GM18526 (cell line): ENCODE measurements around the gene CDYL.

Experiments
- POLR2A ChIP-seq: IDR thresholded peaks from 3 replicates; pipeline ENCODE4 v1.6.1; 2011; ENCODE audit not compliant: insufficient read length; ENCODE audit errors: extremely low read depth

CDYL gene

GRCh38 chr6:4849226-4850022 is 73.2 kb downstream of the CDYL start:
- no peak for TF ChIP-seq POLR2A

- no peak for TF ChIP-seq POLR2A
These were observed 74.8 kb downstream of the CDYL start for GRCh38 chr6:4851035-4851434.

- no peak for TF ChIP-seq POLR2A
These were observed 76.7 kb downstream of the CDYL start for GRCh38 chr6:4852938-4853337.

GRCh38 chr6:4853349-4853748 is 77.1 kb downstream of the CDYL start:
- no peak for TF ChIP-seq POLR2A

- TF ChIP-seq POLR2A: no peak
These were observed 77.7 kb downstream of the CDYL start for GRCh38 chr6:4853782-4854511.

- no peak for TF ChIP-seq POLR2A
These were observed 80.6 kb downstream of the CDYL start for GRCh38 chr6:4856785-4857184.

GRCh38 chr6:4858194-4859015 is 82.2 kb downstream of the CDYL start:
- TF ChIP-seq POLR2A: no peak

- no peak for TF ChIP-seq POLR2A
These were observed 84.2 kb downstream of the CDYL start for GRCh38 chr6:4860387-4860786.

- no peak for TF ChIP-seq POLR2A
These were observed 85.4 kb downstream of the CDYL start for GRCh38 chr6:4861564-4861963.

- TF ChIP-seq POLR2A: no peak
These were observed 88.3 kb downstream of the CDYL start for GRCh38 chr6:4864519-4864918.

- no peak for TF ChIP-seq POLR2A
These were observed 94.8 kb downstream of the CDYL start for GRCh38 chr6:4870821-4871494.

GRCh38 chr6:4871825-4872224 is 95.6 kb downstream of the CDYL start:
- TF ChIP-seq POLR2A: no peak

GRCh38 chr6:4872841-4873240 is 96.6 kb downstream of the CDYL start:
- no peak for TF ChIP-seq POLR2A

- no peak for TF ChIP-seq POLR2A
These were observed 97.7 kb downstream of the CDYL start for GRCh38 chr6:4873928-4874327.

- no peak for TF ChIP-seq POLR2A
These were observed 103.6 kb downstream of the CDYL start for GRCh38 chr6:4879741-4880275.

- TF ChIP-seq POLR2A: no peak
These were observed 104.2 kb downstream of the CDYL start for GRCh38 chr6:4880363-4880762.
